Measurements from ENCODE around the gene GBF1.

Gene GBF1

GRCh38 chr10:102262744-102263370, 17.5 kb downstream of the GBF1 start:
- in situ Hi-C loops (cut with MboI; ENCODE audit: low sequenced_read_pairs): no loop called here

GRCh38 chr10:102264371-102264770, 19.0 kb downstream of the GBF1 start:
- in situ Hi-C loops (cut with MboI; ENCODE audit: low sequenced_read_pairs): no loop called here

DNA sequence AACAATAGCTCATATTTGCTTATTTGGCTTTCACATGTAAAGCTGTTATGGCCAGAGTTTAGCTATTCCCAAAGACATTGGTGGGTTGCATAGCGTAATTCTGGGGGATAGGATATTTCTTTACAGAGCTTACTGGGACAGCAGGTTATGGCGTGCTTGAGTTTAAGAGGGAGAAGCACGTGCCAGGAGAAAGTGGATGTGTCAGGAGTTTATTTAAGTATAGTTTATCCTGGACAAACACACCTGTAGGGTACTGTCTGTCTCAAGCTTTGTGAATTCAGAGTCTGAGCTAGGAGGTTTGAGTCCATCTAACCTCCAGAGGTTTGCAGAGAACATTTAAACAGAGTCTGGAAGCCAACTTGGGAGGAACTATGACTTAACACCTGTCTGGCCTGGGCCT, 21.3 kb downstream of the GBF1 start:
- in situ Hi-C loops (cut with MboI; ENCODE audit: low sequenced_read_pairs): no loop called here

DNA sequence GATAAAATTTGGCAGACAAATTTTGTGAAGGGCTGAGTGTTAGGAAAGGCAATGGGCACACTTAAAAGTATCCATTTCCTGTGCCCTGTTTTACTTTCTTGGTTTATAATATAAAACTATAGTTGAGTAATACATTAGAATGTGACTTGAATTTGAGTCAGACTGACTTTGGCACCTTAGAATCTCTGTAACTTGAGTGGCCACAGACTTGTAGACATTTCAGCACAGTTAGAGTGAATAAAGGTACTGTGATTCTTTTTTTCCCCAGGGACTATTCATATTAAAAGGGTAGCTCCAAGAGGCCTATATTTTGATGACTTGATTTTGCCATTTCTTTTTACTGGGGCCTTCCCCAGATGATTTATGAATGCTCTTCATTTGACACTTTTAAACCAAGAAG, 22.4 kb downstream of the GBF1 start:
- in situ Hi-C loops (cut with MboI; ENCODE audit: low sequenced_read_pairs): no loop called here

GRCh38 chr10:102268375-102268888, 23.1 kb downstream of the GBF1 start:
- in situ Hi-C loops (cut with MboI; ENCODE audit: low sequenced_read_pairs): no loop called here

DNA sequence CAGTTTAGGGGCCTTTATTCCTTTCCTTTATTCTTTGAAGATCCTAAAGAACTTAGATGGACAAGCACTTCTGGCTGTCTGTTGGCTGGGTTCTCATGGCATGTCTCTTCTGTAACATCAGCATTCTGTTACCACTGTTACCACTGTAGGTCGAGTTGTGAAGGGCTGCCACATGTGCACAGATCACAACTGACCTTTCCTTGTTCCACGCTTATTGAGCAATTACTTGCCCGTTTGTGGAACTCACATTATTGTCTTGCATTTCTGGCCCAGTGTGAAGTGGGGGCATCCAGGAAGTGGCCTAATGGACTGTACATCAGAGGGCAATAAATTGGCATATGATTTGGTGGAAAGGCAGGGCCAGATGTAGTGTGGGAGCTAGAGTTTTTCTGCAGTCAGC, 23.7 kb downstream of the GBF1 start:
- in situ Hi-C loops (cut with MboI; ENCODE audit: low sequenced_read_pairs): no loop called here

- in situ Hi-C loops (cut with MboI; ENCODE audit: low sequenced_read_pairs): no loop called here
These were observed 28.7 kb downstream of the GBF1 start for GRCh38 chr10:102274062-102274461.

- in situ Hi-C loops (cut with MboI; ENCODE audit: low sequenced_read_pairs): no loop called here
These were observed 30.0 kb downstream of the GBF1 start for GRCh38 chr10:102275343-102275742.

DNA sequence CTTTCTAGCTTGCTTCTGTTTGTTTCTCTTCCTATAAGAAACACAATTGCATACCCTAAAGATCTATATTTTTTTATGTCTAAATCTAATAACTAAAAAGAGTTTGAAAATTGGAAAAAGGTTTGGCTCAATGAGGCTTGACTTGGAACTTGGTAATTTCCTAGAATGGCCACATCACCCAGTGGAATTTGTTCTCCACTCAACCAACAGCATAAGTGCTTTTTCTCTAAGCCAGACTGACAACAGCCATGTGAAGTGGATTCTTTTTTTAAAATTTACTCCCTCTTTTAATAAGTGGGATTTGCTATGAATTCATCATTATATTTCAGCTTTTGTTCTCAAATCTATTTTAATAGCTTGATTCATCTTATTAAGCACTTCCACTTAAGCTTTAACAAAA, 33.8 kb downstream of the GBF1 start:
- in situ Hi-C loops (cut with MboI; ENCODE audit: low sequenced_read_pairs): no loop called here

DNA sequence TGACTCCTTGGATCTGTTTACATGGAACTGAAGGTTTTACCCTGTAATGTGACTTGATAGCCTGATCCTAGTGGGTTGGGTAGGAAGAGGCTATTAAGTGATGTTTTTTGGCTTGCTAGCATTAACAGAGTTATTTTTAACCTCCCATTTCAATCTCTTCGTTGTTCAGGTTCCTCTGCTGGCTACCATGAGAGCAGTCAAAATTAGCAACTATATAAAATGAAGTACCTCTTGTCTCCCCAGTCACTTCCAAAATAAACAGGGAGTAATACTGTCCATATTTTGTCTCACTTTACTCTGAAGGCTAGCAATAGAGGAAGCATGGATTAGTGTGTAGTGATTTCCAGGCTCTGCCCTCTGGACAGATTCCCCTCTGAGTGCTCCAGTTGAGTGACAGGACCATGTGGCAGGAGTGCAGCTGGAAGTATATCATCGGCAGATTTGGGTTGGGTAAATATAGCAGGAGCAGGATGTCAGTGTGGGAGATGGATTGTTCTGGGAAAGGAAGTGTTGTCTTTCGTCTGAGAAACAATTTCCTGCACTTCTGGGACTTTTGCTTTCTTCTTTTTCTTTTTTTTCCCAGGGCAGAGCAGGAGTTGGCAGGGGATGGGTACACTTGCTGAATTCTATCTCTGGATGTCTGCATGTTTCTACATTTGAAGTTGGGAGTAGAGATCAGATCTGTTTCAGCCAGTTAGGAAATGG, 35.2 kb downstream of the GBF1 start:
- in situ Hi-C loops (cut with MboI; ENCODE audit: low sequenced_read_pairs): no loop called here

GRCh38 chr10:102281102-102281487, 35.8 kb downstream of the GBF1 start:
- in situ Hi-C loops (cut with MboI; ENCODE audit: low sequenced_read_pairs): no loop called here

GRCh38 chr10:102283488-102283887, 38.2 kb downstream of the GBF1 start:
- in situ Hi-C loops (cut with MboI; ENCODE audit: low sequenced_read_pairs): no loop called here

- in situ Hi-C loops (cut with MboI; ENCODE audit: low sequenced_read_pairs): no loop called here
These were observed 38.6 kb downstream of the GBF1 start for GRCh38 chr10:102283890-102284289.

DNA sequence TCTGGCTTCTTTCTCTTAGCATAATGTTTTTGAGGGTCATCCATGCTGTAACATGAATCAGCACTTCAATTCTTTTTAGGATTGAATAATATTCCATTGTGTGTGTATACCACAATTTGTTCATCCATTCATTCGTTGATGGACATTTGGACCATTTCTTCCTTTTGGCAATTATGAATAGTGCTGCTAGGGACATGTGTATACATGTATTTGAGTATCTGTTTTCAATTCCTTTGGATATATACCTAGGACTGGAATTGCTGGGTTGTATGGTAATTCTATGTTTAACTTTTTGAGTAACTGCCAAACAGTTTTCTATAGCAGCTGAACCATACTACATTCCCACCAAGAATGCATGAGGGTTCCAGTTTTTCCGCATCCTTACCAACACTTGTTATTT, 39.2 kb downstream of the GBF1 start:
- in situ Hi-C loops (cut with MboI; ENCODE audit: low sequenced_read_pairs): no loop called here

- in situ Hi-C loops (cut with MboI; ENCODE audit: low sequenced_read_pairs): no loop called here
These were observed 39.8 kb downstream of the GBF1 start for GRCh38 chr10:102285133-102285532.

GRCh38 chr10:102286216-102286615, 40.9 kb downstream of the GBF1 start:
- in situ Hi-C loops (cut with MboI; ENCODE audit: low sequenced_read_pairs): no loop called here

DNA sequence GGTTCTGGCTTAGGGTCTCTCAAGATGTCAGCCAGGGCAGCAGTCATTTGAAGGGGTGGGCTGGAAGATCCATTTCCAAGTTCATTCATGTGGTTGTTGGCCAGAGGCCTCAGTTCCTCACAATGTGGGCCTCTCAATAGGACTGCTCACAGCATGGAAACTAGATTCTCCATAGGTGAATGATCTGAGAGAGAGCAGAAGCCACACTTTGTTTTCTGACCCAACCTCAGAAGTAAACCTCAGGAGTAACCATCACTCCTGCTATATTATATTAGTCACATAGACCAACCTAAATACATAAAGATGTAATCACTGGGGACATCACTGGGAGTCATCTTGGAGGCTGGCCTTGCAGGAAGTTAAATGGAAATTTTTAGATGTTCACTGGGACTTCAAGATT, 42.2 kb downstream of the GBF1 start:
- in situ Hi-C loops (cut with MboI; ENCODE audit: low sequenced_read_pairs): no loop called here

DNA sequence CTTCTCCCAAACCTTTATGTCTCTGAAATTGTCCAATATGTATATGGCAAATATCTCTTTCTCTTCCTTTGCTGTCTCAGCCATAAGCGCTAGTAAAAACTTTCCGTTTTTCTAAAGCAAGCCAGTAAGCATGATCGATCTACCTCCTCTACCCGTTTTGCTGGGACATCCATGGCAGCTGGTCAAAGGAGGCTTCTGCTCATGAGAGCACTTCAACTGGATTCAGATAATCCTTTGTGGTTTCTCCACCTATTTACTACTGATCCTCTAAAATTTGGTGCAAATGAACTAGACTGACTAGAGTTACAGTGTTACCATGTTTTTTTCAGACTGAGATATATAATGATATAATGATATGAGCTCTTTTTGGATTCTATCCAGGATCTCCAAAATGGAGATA, 42.7 kb downstream of the GBF1 start:
- in situ Hi-C loops (cut with MboI; ENCODE audit: low sequenced_read_pairs): no loop called here

DNA sequence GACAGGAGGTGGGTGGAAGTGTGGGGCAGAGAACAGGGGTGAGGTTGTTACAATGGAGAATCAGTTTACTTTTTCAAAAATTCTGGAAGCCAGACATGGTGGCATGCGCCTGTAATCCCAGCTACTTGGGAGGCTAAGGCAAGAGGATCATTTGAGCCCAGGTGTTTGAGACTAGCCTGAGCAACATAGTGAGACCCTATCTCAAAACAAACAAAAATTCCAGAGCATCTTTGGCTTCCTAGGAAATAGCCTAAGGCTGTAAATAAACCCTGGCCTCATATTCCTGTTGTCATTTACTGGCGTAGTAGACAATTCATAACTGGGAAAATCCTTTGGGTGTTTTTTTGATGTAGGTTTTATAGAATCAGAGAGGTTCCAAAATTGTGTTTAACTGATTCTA, 44.0 kb downstream of the GBF1 start:
- in situ Hi-C loops (cut with MboI; ENCODE audit: low sequenced_read_pairs): no loop called here

DNA sequence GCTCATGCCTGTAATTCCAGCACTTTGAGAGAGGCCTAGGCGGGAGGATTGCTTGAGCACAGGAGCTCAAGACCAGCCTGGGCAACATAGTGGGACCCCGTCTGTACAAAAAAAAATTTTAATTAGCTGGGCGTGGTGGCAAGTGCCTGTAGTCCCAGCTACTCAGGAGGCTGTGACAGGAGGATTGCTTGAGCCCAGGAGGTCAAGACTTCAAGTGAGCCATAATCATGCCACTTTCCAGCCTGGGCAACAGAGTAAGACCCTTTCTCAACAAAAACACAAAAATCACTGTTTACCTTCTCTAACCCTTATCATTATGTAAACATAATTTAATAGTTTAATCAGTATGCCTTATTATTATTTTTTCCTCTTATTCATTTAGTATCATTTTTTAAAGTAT, 44.5 kb downstream of the GBF1 start:
- in situ Hi-C loops (cut with MboI; ENCODE audit: low sequenced_read_pairs): no loop called here

DNA sequence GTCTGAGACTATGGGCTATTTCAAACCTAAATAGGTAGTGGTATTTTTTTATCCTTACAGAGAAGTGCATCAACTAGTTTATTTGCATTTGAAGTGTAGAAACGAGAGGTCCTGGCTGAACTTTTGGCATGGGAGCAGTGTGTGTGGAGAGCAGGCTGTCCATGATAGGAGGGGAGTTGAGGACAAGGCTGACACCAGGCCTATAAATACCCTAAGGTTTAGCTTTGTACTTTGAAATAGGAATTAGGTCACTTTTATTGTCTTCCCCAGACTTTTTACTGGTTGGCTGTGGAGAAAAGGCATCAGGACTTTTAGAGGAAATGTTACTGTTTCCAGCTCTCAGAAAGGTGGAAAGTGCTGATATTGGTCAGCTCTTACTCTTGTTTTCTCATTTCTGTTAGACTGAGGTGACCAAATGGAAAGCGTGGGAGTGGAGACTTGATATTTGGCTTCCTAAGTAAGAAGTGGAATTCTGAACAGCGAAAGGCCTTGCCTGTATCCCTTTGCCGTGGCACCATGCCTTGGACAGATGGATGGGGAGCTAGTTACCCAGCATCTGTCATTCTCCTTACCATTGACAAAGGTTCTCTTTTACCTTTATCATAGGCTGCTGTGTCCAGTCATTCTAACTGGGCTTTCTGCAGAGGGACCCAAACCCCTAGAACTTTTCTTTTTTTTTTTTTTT, 46.0 kb downstream of the GBF1 start:
- in situ Hi-C loops (cut with MboI; ENCODE audit: low sequenced_read_pairs): no loop called here

DNA sequence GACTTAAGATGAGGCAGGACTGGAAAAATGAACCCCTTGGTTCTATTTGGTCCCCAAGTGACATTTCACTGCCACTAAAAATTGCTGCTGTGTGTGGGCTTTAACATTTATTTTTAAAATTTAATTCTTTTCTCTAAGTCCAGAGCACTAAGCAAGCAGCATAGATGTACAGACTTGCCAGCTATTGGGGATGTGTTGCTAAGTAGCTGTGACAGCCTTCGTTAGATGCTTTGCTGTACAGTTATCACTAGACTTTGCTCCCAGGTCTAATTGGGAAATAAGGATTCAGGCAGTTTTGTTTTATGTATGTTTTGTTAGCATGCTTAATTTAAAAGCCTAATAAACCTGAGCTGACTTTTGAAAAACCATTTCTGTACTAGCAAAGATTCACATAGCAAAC, 51.8 kb downstream of the GBF1 start:
- in situ Hi-C loops (cut with MboI; ENCODE audit: low sequenced_read_pairs): no loop called here

All from HL-60/S4 treated with phorbol 12-myristate 13-acetate at 8.2 ng/mL for 4 days and 3 days (cell line).